IPS-18c (cell line): ENCODE measurements around the gene SMAD4.
"Not testable (repeated sequence)": the region's sequence is repeated elsewhere in the genome, so short reads cannot be mapped to it uniquely, and the experiment has no call there.

ENCODE experiments used
- H3K4me3 ChIP-seq: 2 replicates; pipeline ENCODE4 v1.7.0; 2013; ENCODE audit warnings: low read depth, mild to moderate bottlenecking, low read length, moderate library complexity; ENCODE audit not compliant: insufficient read depth
- H3K9me3 ChIP-seq: one replicate; pipeline ENCODE4 v1.6.1; 2013; ENCODE audit warnings: mild to moderate bottlenecking, low read length, moderate library complexity; ENCODE audit not compliant: control insufficient read depth, insufficient read depth

SMAD4 gene

GRCh38 chr18:51089691-51090090, 59.7 kb downstream of the SMAD4 start:
- Histone ChIP-seq H3K4me3 (no peak overlapping the region), H3K9me3 (no peaks in the 10 kb centered on the region)

GRCh38 chr18:51091270-51091669, 61.3 kb downstream of the SMAD4 start:
- Histone ChIP-seq H3K4me3 (no peak overlapping the region), H3K9me3 (no peaks in the 10 kb centered on the region)

- H3K4me3 ChIP-seq: no peak overlapping the region
- H3K9me3 ChIP-seq: no peaks in the 10 kb centered on the region
Measured at GRCh38 chr18:51092117-51092516, 62.1 kb downstream of the SMAD4 start.

- not testable (repeated sequence) for H3K4me3 ChIP-seq, H3K9me3 ChIP-seq
Measured at GRCh38 chr18:51092967-51093366, 63.0 kb downstream of the SMAD4 start.

GRCh38 chr18:51097021-51097822, 67.2 kb downstream of the SMAD4 start:
- H3K4me3 ChIP-seq: no peak overlapping the region
- H3K9me3 ChIP-seq: no peaks in the 10 kb centered on the region

- H3K4me3 ChIP-seq: no peak overlapping the region
- H3K9me3 ChIP-seq: no peaks in the 10 kb centered on the region
Measured at GRCh38 chr18:51098082-51098481, 68.1 kb downstream of the SMAD4 start.

- H3K9me3 ChIP-seq: no peaks in the 10 kb centered on the region
- H3K4me3 ChIP-seq: no peak overlapping the region
Measured at GRCh38 chr18:51098513-51098912, 68.5 kb downstream of the SMAD4 start.

GRCh38 chr18:51100385-51101120, 70.5 kb downstream of the SMAD4 start:
- Histone ChIP-seq H3K9me3 (no peaks in the 10 kb centered on the region), H3K4me3 (no peak overlapping the region)

GRCh38 chr18:51107082-51107481, 77.1 kb downstream of the SMAD4 start:
- H3K9me3 ChIP-seq: no peaks in the 10 kb centered on the region
- H3K4me3 ChIP-seq: no peak overlapping the region

GRCh38 chr18:51107598-51108305, 77.7 kb downstream of the SMAD4 start:
- Histone ChIP-seq H3K9me3 (no peaks in the 10 kb centered on the region), H3K4me3 (no peak overlapping the region)

- H3K4me3 ChIP-seq: no peak overlapping the region
- H3K9me3 ChIP-seq: no peaks in the 10 kb centered on the region
Measured at GRCh38 chr18:51108330-51108729, 78.3 kb downstream of the SMAD4 start.

GRCh38 chr18:51110073-51110797, 80.2 kb downstream of the SMAD4 start:
- H3K4me3 ChIP-seq: no peak overlapping the region
- peaks cover 2% of the 10 kb centered on the region for H3K9me3 ChIP-seq

GRCh38 chr18:51111633-51112355, 81.8 kb downstream of the SMAD4 start:
- not testable (repeated sequence) for H3K4me3 ChIP-seq, H3K9me3 ChIP-seq

- H3K9me3 ChIP-seq: peaks cover 10% of the 10 kb centered on the region
- not testable (repeated sequence) for H3K4me3 ChIP-seq
Measured at GRCh38 chr18:51116996-51117395, 87.0 kb downstream of the SMAD4 start.

- not testable (repeated sequence) for H3K4me3 ChIP-seq
- H3K9me3 ChIP-seq: peaks cover 12% of the 10 kb centered on the region
Measured at GRCh38 chr18:51119561-51119960, 89.5 kb downstream of the SMAD4 start.

GRCh38 chr18:51119976-51120375, 90.0 kb downstream of the SMAD4 start:
- peaks cover 13% of the 10 kb centered on the region for H3K9me3 ChIP-seq
- not testable (repeated sequence) for H3K4me3 ChIP-seq
